HEK293 (cell line): Measurements from ENCODE around the gene EME2.

Experiments used
- CTCF ChIA-PET: fragments of 350-600 bp; formaldehyde crosslinking; extraction: SDS; loops from one replicate; lab custom pipeline; 2021; ENCODE audit warnings: antibody characterized with exemption; lab: Yijun Ruan, JAX
- POLR2A ChIA-PET: fragments of 300-600 bp; formaldehyde crosslinking; extraction: SDS; loops from one replicate; lab custom pipeline; 2020; ENCODE audit warnings: antibody characterized with exemption, inconsistent platforms; lab: Yijun Ruan, JAX
- H3K27ac ChIP-seq: fragments of 200-500 bp; sonication (Bioruptor generic); 2 replicates; pipeline ENCODE4 v1.5.1; 2014; ENCODE audit warnings: low read depth, low read length, control low read depth, inconsistent platforms; ENCODE audit errors: extremely low read depth
- H3K36me3 ChIP-seq, 2 experiments: fragments of 200-500 bp in 1 of 2; sonication (Bioruptor generic) in 1 of 2; 1 replicate in 1 of 2; 2 replicates in 1 of 2; pipeline ENCODE4 v1.5.1; 2014 to 2017; ENCODE audit warnings: inconsistent platforms in 2 of 2, low read length in 2 of 2; ENCODE audit not compliant: control insufficient read depth in 2 of 2, insufficient read depth in 1 of 2
- H3K4me1 ChIP-seq: fragments of 200-500 bp; sonication (Bioruptor generic); 2 replicates; pipeline ENCODE4 v1.5.1; 2014; ENCODE audit warnings: mild to moderate bottlenecking, low read length, inconsistent platforms; ENCODE audit not compliant: control insufficient read depth, insufficient read depth
- H3K4me3 ChIP-seq: 2 replicates; pipeline ENCODE4 v1.5.1; 2011; ENCODE audit warnings: low read depth, mild to moderate bottlenecking, control low read depth, low read length, moderate library complexity
- H3K9me3 ChIP-seq: fragments of 200-500 bp; sonication (Bioruptor generic); 2 replicates; pipeline ENCODE4 v1.5.1; 2014; ENCODE audit warnings: low read depth, low read length, inconsistent platforms; ENCODE audit not compliant: control insufficient read depth, insufficient read depth
- BCL6B ChIP-seq: fragments of 450-650 bp; formaldehyde crosslinking; IDR thresholded peaks from 2 replicates; pipeline ENCODE4 v1.5.1; 2017; ENCODE audit warnings: missing biosample characterization, missing genetic modification characterization
- ELK4 ChIP-seq: IDR thresholded peaks from 2 replicates; pipeline ENCODE4 v1.6.1; 2011; ENCODE audit warnings: mild to moderate bottlenecking, low read depth, low read length, borderline replicate concordance
- MYNN ChIP-seq: fragments of 450-650 bp; formaldehyde crosslinking; IDR thresholded peaks from 2 replicates; pipeline ENCODE4 v1.5.1; 2016; ENCODE audit warnings: missing biosample characterization, missing genetic modification characterization, borderline replicate concordance
- TCF7L2 ChIP-seq: IDR thresholded peaks from 2 replicates; pipeline ENCODE4 v1.6.1; 2011; ENCODE audit warnings: low read depth, mild to moderate bottlenecking, inconsistent platforms, low read length, moderate library complexity, borderline replicate concordance
- ZEB2 ChIP-seq: fragments of 450-650 bp; formaldehyde crosslinking; IDR thresholded peaks from 2 replicates; pipeline ENCODE4 v1.5.1; 2016; ENCODE audit warnings: missing biosample characterization, missing genetic modification characterization
- ZNF202 ChIP-seq: fragments of 450-650 bp; formaldehyde crosslinking; IDR thresholded peaks from 2 replicates; pipeline ENCODE4 v1.5.1; 2016; ENCODE audit warnings: missing biosample characterization, missing genetic modification characterization, borderline replicate concordance
- ZNF221 ChIP-seq: fragments of 450-650 bp; formaldehyde crosslinking; IDR thresholded peaks from 2 replicates; pipeline ENCODE4 v1.5.1; 2017; ENCODE audit warnings: missing biosample characterization, missing genetic modification characterization, borderline replicate concordance
- ZNF223 ChIP-seq: fragments of 450-650 bp; formaldehyde crosslinking; IDR thresholded peaks from 2 replicates; pipeline ENCODE4 v1.5.1; 2016; ENCODE audit warnings: missing biosample characterization, missing genetic modification characterization
- ZNF266 ChIP-seq: fragments of 450-650 bp; formaldehyde crosslinking; IDR thresholded peaks from 2 replicates; pipeline ENCODE4 v1.5.1; 2016; ENCODE audit warnings: missing biosample characterization, missing genetic modification characterization, low read depth
- ZNF311 ChIP-seq: fragments of 450-650 bp; formaldehyde crosslinking; IDR thresholded peaks from 2 replicates; pipeline ENCODE4 v1.5.1; 2017; ENCODE audit warnings: missing biosample characterization, missing genetic modification characterization, borderline replicate concordance
- ZNF335 ChIP-seq: fragments of 450-650 bp; formaldehyde crosslinking; conservative IDR thresholded peaks from 2 replicates; pipeline ENCODE4 v1.5.1; 2016; ENCODE audit warnings: missing biosample characterization, missing genetic modification characterization
- ZNF350 ChIP-seq: fragments of 450-650 bp; formaldehyde crosslinking; IDR thresholded peaks from 2 replicates; pipeline ENCODE4 v1.5.0; 2017; ENCODE audit warnings: missing biosample characterization, mild to moderate bottlenecking, missing genetic modification characterization
- ZNF416 ChIP-seq: fragments of 450-650 bp; formaldehyde crosslinking; IDR thresholded peaks from 2 replicates; pipeline ENCODE4 v1.5.1; 2016; ENCODE audit warnings: missing biosample characterization, missing genetic modification characterization
- ZNF423 ChIP-seq: fragments of 450-650 bp; formaldehyde crosslinking; IDR thresholded peaks from 2 replicates; pipeline ENCODE4 v1.5.1; 2016; ENCODE audit warnings: missing biosample characterization, missing genetic modification characterization
- ZNF518A ChIP-seq: fragments of 450-650 bp; formaldehyde crosslinking; conservative IDR thresholded peaks from 2 replicates; pipeline ENCODE4 v1.5.1; 2016; ENCODE audit warnings: low read depth, missing biosample characterization, missing genetic modification characterization
- ZNF529 ChIP-seq: fragments of 450-650 bp; formaldehyde crosslinking; IDR thresholded peaks from 2 replicates; pipeline ENCODE4 v1.5.1; 2017; ENCODE audit warnings: missing genetic modification characterization, missing biosample characterization; ENCODE audit not compliant: insufficient replicate concordance
- ZNF549 ChIP-seq: fragments of 450-650 bp; IDR thresholded peaks from 2 replicates; pipeline ENCODE4 v1.5.1; 2018; ENCODE audit warnings: missing biosample characterization, missing genetic modification characterization, mild to moderate bottlenecking, inconsistent platforms, moderate library complexity
- ZNF596 ChIP-seq: fragments of 450-650 bp; IDR thresholded peaks from 2 replicates; pipeline ENCODE4 v1.5.0; 2018; ENCODE audit warnings: missing biosample characterization, mild to moderate bottlenecking, missing genetic modification characterization, moderate library complexity
- ZNF600 ChIP-seq: fragments of 450-650 bp; formaldehyde crosslinking; IDR thresholded peaks from 2 replicates; pipeline ENCODE4 v1.5.1; 2016; ENCODE audit warnings: missing biosample characterization, missing genetic modification characterization
- ZNF610 ChIP-seq: fragments of 450-650 bp; formaldehyde crosslinking; IDR thresholded peaks from 2 replicates; pipeline ENCODE4 v1.5.1; 2016; ENCODE audit warnings: missing biosample characterization, missing genetic modification characterization, borderline replicate concordance
- ZNF629 ChIP-seq: fragments of 450-650 bp; formaldehyde crosslinking; IDR thresholded peaks from 2 replicates; pipeline ENCODE4 v1.5.1; 2017; ENCODE audit warnings: missing biosample characterization, missing genetic modification characterization
- ZSCAN4 ChIP-seq: fragments of 450-650 bp; formaldehyde crosslinking; IDR thresholded peaks from 2 replicates; pipeline ENCODE4 v1.5.1; 2017; ENCODE audit warnings: missing biosample characterization, missing genetic modification characterization

EME2 gene

GRCh38 chr16:1816396-1817275 lies 44.0 kb downstream of the EME2 start:
- no peak overlapping the region for H3K4me3 ChIP-seq
- peaks cover 0 to 65% of the 10 kb centered on the region in 2 experiments; a peak in 2 of 3 replicates for H3K36me3 ChIP-seq
- POLR2A ChIA-PET = interaction anchor here (0.7 to 0.8 kb wide), 2 partner anchors 34 to 1174 kb away, joined by 3 read pairs; partner anchors contain the start of genes NUBP2 and SPSB3
- CTCF ChIA-PET = interaction anchor here (0.5 kb wide), 1 partner anchor 1040 kb away, joined by 5 read pairs; no protein-coding TSS in a partner anchor
- H3K4me1 ChIP-seq = no peaks in the 10 kb centered on the region
- TF ChIP-seq ZNF221 (tag by site-specific recombination) (no peak), ZNF600 (tag by site-specific recombination) (no peak), ZNF202 (tag by site-specific recombination) (no peak), ZNF335 (tag by site-specific recombination) (no peak), ZNF596 (tag by site-specific recombination) (no peak), ZNF423 (tag by site-specific recombination) (no peak), ZNF416 (no peak)
- H3K9me3 ChIP-seq = no peaks in the 10 kb centered on the region
- no peak overlapping the region for H3K27ac ChIP-seq

- Histone ChIP-seq H3K9me3 (no peaks in the 10 kb centered on the region), H3K4me1 (no peaks in the 10 kb centered on the region), H3K27ac (no peak overlapping the region), H3K36me3 (peaks cover 0 to 69% of the 10 kb centered on the region in 2 experiments; a peak in 2 of 3 replicates), H3K4me3 (no peak overlapping the region)
- ChIA-PET CTCF (no interaction called here), POLR2A (interaction anchor here (0.7 to 0.8 kb wide), 2 partner anchors 35 to 1175 kb away, joined by 3 read pairs; partner anchors contain the start of genes NUBP2 and SPSB3)
- TF ChIP-seq BCL6B (tag by site-specific recombination) (no peak), ZNF311 (tag by site-specific recombination) (no peak), MYNN (tag by site-specific recombination) (no peak), ZSCAN4 (tag by site-specific recombination) (no peak), ZNF600 (tag by site-specific recombination) (no peak), ELK4 (no peak), ZNF223 (tag by site-specific recombination) (no peak), ZNF266 (tag by site-specific recombination) (no peak), ZNF610 (tag by site-specific recombination) (no peak), ZNF629 (no peak)
Measured at GRCh38 chr16:1817276-1817589, 44.6 kb downstream of the EME2 start.

GRCh38 chr16:1817716-1818115 lies 45.1 kb downstream of the EME2 start:
- CTCF ChIA-PET = no interaction called here
- Histone ChIP-seq H3K9me3 (no peaks in the 10 kb centered on the region), H3K27ac (no peak overlapping the region), H3K4me1 (no peaks in the 10 kb centered on the region), H3K4me3 (no peak overlapping the region), H3K36me3 (peaks cover 0 to 74% of the 10 kb centered on the region in 2 experiments; a peak in 2 of 3 replicates)
- POLR2A ChIA-PET = no interaction called here
- no peak for TF ChIP-seq ZNF518A
- no peak for TF ChIP-seq ZNF350 (tag by site-specific recombination)
- no peak for TF ChIP-seq ZNF529 (tag by site-specific recombination)
- no peak for TF ChIP-seq ZEB2 (tag by site-specific recombination)
- no peak for TF ChIP-seq TCF7L2
- no peak for TF ChIP-seq ZNF549 (tag by site-specific recombination)
